Liver (tissue), 9 donors: Measurements from ENCODE around the gene CR1. TPM values are rescaled to one million over a fixed set of nuclear protein-coding genes. Genes with fewer than 3 reads are reported as not detected.
"Not testable (repeated sequence)": the region's sequence is repeated elsewhere in the genome, so short reads cannot be mapped to it uniquely, and the experiment has no call there.

ENCODE experiments used
- DNase-seq: peaks from one replicate; pipeline ENCODE4 v3.0.0-alpha.2; 2017; ENCODE audit warnings: low spot score
- H3K27ac ChIP-seq, 2 donors: one replicate each; pipeline ENCODE4 v1.7.0; 2013; ENCODE audit warnings: inconsistent platforms in 2 of 2, low read length in 2 of 2, control low read depth in 1 of 2, low read depth in 1 of 2, mild to moderate bottlenecking in 1 of 2
- H3K27me3 ChIP-seq, 4 donors: one replicate each; pipeline versions ENCODE4 v1.6.1 to v1.7.0; 2013; ENCODE audit warnings: low read length in 3 of 4, inconsistent platforms in 1 of 4, mild to moderate bottlenecking in 1 of 4, moderate library complexity in 1 of 4; ENCODE audit not compliant: control insufficient read depth in 4 of 4, insufficient read depth in 4 of 4
- H3K36me3 ChIP-seq, 4 donors: one replicate each; pipeline versions ENCODE4 v1.6.1 to v1.7.0; 2013; ENCODE audit warnings: low read length in 3 of 4, mild to moderate bottlenecking in 3 of 4, low read depth in 1 of 4, moderate library complexity in 1 of 4; ENCODE audit not compliant: control insufficient read depth in 4 of 4, insufficient read depth in 3 of 4
- H3K4me1 ChIP-seq, 4 donors: one replicate each; pipeline versions ENCODE4 v1.6.1 to v1.7.0; 2013; ENCODE audit warnings: low read length in 3 of 4, mild to moderate bottlenecking in 3 of 4, moderate library complexity in 1 of 4; ENCODE audit not compliant: control insufficient read depth in 4 of 4, insufficient read depth in 4 of 4
- H3K4me3 ChIP-seq, 3 donors: one replicate each; pipeline versions ENCODE4 v1.6.1 to v1.7.0; 2013; ENCODE audit warnings: low read length in 3 of 3, control low read depth in 1 of 3, low read depth in 1 of 3, mild to moderate bottlenecking in 1 of 3
- H3K9ac ChIP-seq, 2 donors: one replicate each; pipeline ENCODE4 v1.7.0; 2013; ENCODE audit warnings: low read length in 2 of 2, mild to moderate bottlenecking in 2 of 2, moderate library complexity in 2 of 2, control low read depth in 1 of 2, low read depth in 1 of 2
- H3K9me3 ChIP-seq, 4 donors: one replicate each; pipeline versions ENCODE4 v1.6.1 to v1.7.0; 2013; ENCODE audit warnings: low read length in 3 of 4; ENCODE audit not compliant: control insufficient read depth in 4 of 4
- EGR1 ChIP-seq, 2 donors: IDR thresholded peaks; 2 replicates each; pipeline ENCODE4 v1.6.1; 2016 to 2018; ENCODE audit warnings: antibody characterized with exemption in 2 of 2, low read depth in 2 of 2
- FOXA2 ChIP-seq: IDR thresholded peaks from 2 replicates; pipeline ENCODE4 v1.6.1; 2016; ENCODE audit warnings: antibody characterized with exemption
- RAD21 ChIP-seq, 2 donors: IDR thresholded peaks; 2 replicates each; pipeline ENCODE4 v1.6.1; 2016; ENCODE audit warnings: antibody characterized with exemption in 2 of 2, mild to moderate bottlenecking in 2 of 2
- WGBS: extraction: QIAGEN DNeasy Blood & Tissue Kit; methylation state at CpG from one replicate; pipeline ENCODE4 v1.1.7; 2013; 5-methylcytosine and 5-hydroxymethylcytosine counted together
- polyA plus RNA-seq, 2 donors: library from polyadenylated mRNA; stranded (reverse) in 1 of 2; unstranded in 1 of 2; fragments of 200-250 nt in 1 of 2; fragments of >200 nt in 1 of 2; fragmentation: Nextera tagmentation in 1 of 2; extraction: Ambion mirVana in 1 of 2; gene quantifications; one replicate each; pipeline versions ENCODE4 v1.2.1 to v1.2.3, GENCODE V29; 2013 to 2015
- total RNA-seq, 2 donors: library from RNA; depleted of rRNA; stranded (reverse); fragments of >200 nt; gene quantifications; one replicate each; pipeline ENCODE4 v1.2.3, GENCODE V29; 2014
- TF ChIP-seq, protein P1 (sequence below): IDR thresholded peaks from 2 replicates; pipeline ENCODE4 v1.6.1; 2016; ENCODE audit warnings: antibody characterized with exemption, mild to moderate bottlenecking
- donor health status: healthy.
- donor health status: healthy.
- donor health status: healthy.
- donor health status: healthy.
- donor health status: healthy.

Gene CR1
- total and polyA plus RNA-seq, 4 donors = 0.78 to 16.7 (median 7.4) TPM

DNA sequence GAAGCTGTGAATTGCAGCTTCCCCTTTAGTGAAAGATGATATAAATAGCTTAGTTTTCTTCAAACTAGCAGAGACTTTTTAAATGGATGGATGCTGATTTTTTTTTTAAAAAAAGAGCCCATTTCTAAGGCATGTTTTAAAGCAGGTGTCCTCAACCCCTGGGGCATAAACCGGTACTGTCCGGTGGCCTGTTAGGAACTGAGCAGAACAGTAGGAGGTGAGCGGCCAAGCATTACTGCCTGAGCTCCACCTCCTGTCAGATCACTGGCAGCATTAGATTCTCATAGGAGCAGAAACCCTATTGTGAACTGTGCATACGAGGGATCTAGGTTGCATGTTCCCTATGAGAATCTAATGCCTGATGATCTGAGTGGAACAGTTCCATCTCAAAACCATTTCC lies 180.2 kb downstream of the CR1 start:
- Histone ChIP-seq H3K4me3 (no peak overlapping the region), H3K9me3 (no peaks in the 10 kb centered on the region), H3K27me3 (peaks cover 0 to 3% (median 0%) of the 10 kb centered on the region in 4 donors), H3K4me1 (no peaks in the 10 kb centered on the region), H3K27ac (no peak overlapping the region), H3K9ac (no peak overlapping the region), H3K36me3 (no peaks in the 10 kb centered on the region)
- DNase-seq = no peak
- 76% methylated on average over 4 of the region's 4 CpGs for WGBS
- TF ChIP-seq FOXA2 (no peak), EGR1 (IDR thresholded peaks at IDR 0.05; ENCODE audit: low read depth in 2 of 2) (no peak), RAD21 (IDR thresholded peaks at IDR 0.05) (no peak)
- TF ChIP-seq, protein P1, sequence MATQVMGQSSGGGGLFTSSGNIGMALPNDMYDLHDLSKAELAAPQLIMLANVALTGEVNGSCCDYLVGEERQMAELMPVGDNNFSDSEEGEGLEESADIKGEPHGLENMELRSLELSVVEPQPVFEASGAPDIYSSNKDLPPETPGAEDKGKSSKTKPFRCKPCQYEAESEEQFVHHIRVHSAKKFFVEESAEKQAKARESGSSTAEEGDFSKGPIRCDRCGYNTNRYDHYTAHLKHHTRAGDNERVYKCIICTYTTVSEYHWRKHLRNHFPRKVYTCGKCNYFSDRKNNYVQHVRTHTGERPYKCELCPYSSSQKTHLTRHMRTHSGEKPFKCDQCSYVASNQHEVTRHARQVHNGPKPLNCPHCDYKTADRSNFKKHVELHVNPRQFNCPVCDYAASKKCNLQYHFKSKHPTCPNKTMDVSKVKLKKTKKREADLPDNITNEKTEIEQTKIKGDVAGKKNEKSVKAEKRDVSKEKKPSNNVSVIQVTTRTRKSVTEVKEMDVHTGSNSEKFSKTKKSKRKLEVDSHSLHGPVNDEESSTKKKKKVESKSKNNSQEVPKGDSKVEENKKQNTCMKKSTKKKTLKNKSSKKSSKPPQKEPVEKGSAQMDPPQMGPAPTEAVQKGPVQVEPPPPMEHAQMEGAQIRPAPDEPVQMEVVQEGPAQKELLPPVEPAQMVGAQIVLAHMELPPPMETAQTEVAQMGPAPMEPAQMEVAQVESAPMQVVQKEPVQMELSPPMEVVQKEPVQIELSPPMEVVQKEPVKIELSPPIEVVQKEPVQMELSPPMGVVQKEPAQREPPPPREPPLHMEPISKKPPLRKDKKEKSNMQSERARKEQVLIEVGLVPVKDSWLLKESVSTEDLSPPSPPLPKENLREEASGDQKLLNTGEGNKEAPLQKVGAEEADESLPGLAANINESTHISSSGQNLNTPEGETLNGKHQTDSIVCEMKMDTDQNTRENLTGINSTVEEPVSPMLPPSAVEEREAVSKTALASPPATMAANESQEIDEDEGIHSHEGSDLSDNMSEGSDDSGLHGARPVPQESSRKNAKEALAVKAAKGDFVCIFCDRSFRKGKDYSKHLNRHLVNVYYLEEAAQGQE = no peak

DNA sequence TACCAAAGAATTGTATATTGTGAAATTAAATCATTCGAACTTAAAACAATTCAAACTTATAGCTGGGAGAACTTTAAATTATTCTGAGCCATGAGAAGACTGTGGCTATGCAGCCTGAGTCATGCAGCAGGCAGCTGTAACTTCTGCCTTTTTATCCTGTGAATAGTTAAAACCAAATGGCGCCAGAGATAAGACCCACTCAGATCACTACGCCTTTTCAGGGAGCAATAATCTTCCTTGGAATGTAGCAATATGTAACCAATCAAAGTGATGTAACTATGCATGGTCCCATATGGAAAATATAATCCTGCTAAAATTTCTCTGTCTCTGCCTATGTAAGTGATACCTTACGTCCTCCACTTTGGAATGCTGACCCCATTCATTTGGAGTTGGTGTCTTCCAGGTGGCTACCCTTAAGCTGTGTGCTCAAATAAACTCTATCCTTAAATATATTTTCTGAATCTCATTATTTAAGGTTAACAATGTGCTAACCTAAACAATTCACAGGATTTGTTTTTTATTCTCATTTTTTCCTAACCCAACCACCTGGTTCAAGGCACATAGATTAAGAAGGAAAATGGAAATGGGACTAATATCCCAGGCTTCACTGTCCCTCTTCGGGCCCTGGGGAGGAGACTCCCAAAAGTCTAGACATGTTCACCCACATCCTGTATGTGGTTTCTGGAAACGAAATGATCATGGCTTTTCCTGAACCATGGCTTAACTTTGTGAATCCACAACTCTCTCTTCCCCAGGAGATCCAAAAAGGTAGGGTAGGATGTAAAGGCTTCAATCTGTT lies 184.8 kb downstream of the CR1 start:
- H3K36me3 ChIP-seq, H3K9me3 ChIP-seq, DNase-seq, H3K27me3 ChIP-seq, H3K9ac ChIP-seq, H3K4me3 ChIP-seq, H3K27ac ChIP-seq, H3K4me1 ChIP-seq: not testable (repeated sequence)
- 69% methylated on average over 6 of the region's 6 CpGs for WGBS

DNA sequence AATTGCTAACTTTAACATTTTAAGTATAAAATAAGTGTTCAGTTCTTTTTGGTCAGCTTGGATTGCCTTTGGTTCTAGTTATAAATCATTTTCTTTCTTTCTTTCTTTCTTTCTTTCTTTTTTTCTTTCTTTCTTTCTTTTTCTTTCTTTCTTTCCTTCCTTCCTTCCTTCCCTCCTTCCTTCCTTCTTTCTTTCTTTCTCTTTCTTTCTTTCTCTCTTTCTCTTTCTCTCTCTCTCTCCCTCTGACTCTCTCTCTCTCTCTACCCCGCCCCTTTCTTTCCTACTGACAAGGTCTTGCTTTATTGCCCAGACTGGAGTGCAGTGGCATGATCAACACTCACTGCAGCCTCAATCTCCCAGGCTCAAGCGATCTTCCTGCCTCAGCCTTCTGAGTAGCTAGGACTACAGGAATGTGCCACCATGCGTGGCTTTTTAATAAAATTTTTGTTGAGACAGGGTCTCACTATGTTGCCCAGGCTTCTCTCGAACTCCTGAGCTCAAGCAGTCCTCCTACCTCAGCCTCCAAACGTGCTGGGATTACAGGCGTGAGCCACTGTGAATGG lies 187.0 kb downstream of the CR1 start:
- H3K9ac ChIP-seq, H3K27ac ChIP-seq, H3K4me1 ChIP-seq, H3K4me3 ChIP-seq, DNase-seq, H3K27me3 ChIP-seq, H3K36me3 ChIP-seq, H3K9me3 ChIP-seq: not testable (repeated sequence)
- 91% methylated on average over 6 of the region's 6 CpGs for WGBS

DNA sequence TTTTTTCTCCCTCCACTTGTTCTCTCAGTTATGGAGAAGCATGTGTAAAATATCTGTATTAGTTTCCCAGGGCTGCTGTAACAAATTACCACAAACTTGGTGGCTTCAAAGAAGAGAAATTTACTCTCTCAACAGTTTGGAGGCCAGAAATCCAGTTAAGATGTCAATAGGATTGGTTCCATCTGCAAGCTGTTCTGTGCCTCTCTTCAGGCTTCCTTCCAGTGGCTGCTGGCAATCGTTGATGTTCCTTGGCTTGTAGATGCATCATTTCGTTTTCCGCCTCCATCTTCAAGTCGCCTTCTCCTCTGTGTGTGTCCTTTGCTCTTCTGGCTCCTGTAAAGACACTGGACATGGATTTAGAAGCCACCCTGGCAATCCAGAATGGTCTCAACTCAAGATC lies 194.6 kb downstream of the CR1 start:
- H3K4me3 ChIP-seq, DNase-seq, H3K9ac ChIP-seq, H3K9me3 ChIP-seq, H3K4me1 ChIP-seq, H3K36me3 ChIP-seq, H3K27me3 ChIP-seq, H3K27ac ChIP-seq: not testable (repeated sequence)
- WGBS = 86% methylated on average over 4 of the region's 4 CpGs
